NCI-H446 (cell line): ENCODE results near the gene DPP10.
"Not testable (repeated sequence)": the region's sequence is repeated elsewhere in the genome, so short reads cannot be mapped to it uniquely, and the experiment has no call there.

Experiments used
- DNase-seq, 2 experiments: peaks; one replicate each; lab custom pipeline; 2025; lab: John Stamatoyannopoulos, UW

Gene DPP10

GRCh38 chr2:115427436-115427835, 985.0 kb downstream of the DPP10 start:
- DNase-seq, result no peak

- not testable (repeated sequence) for DNase-seq
Observed at GRCh38 chr2:115440746-115441145, 998.3 kb downstream of the DPP10 start.

- DNase-seq, result no peak
Observed at GRCh38 chr2:115443539-115444185, 1001.2 kb downstream of the DPP10 start.

- no peak for DNase-seq
Observed at GRCh38 chr2:115460008-115460407, 1017.6 kb downstream of the DPP10 start.

GRCh38 chr2:115480741-115481140, 1038.3 kb downstream of the DPP10 start:
- no peak for DNase-seq

GRCh38 chr2:115481842-115482241, 1039.4 kb downstream of the DPP10 start:
- DNase-seq, result no peak

GRCh38 chr2:115483666-115484065, 1041.2 kb downstream of the DPP10 start:
- DNase-seq, result no peak

- no peak for DNase-seq
Observed at GRCh38 chr2:115484486-115484885, 1042.0 kb downstream of the DPP10 start.

GRCh38 chr2:115484983-115485382, 1042.5 kb downstream of the DPP10 start:
- no peak for DNase-seq

- DNase-seq, result no peak
Observed at GRCh38 chr2:115491186-115491793, 1048.8 kb downstream of the DPP10 start.

- DNase-seq, result no peak
Observed at GRCh38 chr2:115505331-115505730, 1062.9 kb downstream of the DPP10 start.

- no peak for DNase-seq
Observed at GRCh38 chr2:115520727-115521126, 1078.3 kb downstream of the DPP10 start.

- no peak for DNase-seq
Observed at GRCh38 chr2:115524452-115524851, 1082.0 kb downstream of the DPP10 start.

- no peak for DNase-seq
Observed at GRCh38 chr2:115529627-115530026, 1087.2 kb downstream of the DPP10 start.

GRCh38 chr2:115533081-115533480, 1090.6 kb downstream of the DPP10 start:
- DNase-seq, result no peak

- DNase-seq, result no peak
Observed at GRCh38 chr2:115541814-115542213, 1099.4 kb downstream of the DPP10 start.

GRCh38 chr2:115542331-115542730, 1099.9 kb downstream of the DPP10 start:
- no peak for DNase-seq

GRCh38 chr2:115543024-115543423, 1100.6 kb downstream of the DPP10 start:
- no peak for DNase-seq

- DNase-seq, result no peak
Observed at GRCh38 chr2:115543461-115543860, 1101.0 kb downstream of the DPP10 start.

- DNase-seq, result no peak
Observed at GRCh38 chr2:115549611-115550130, 1107.2 kb downstream of the DPP10 start.

GRCh38 chr2:115552726-115553125, 1110.3 kb downstream of the DPP10 start:
- DNase-seq, result no peak

- DNase-seq, result no peak
Observed at GRCh38 chr2:115554153-115554552, 1111.7 kb downstream of the DPP10 start.

- DNase-seq, result no peak
Observed at GRCh38 chr2:115558725-115559124, 1116.3 kb downstream of the DPP10 start.

- no peak for DNase-seq
Observed at GRCh38 chr2:115560666-115561065, 1118.2 kb downstream of the DPP10 start.
